Cardiac muscle cell (in vitro differentiated cells and primary cell): ENCODE results near the gene YIF1A. TPM values are rescaled to one million over a fixed set of nuclear protein-coding genes. Genes with fewer than 3 reads are reported as not detected.
"Not testable (repeated sequence)": the region's sequence is repeated elsewhere in the genome, so short reads cannot be mapped to it uniquely, and the experiment has no call there.

Source experiments
- DNase-seq, 2 donors: peaks; one replicate each; pipeline versions ENCODE4 v3.0.0 to v3.0.0-alpha.2; 2010 to 2017; ENCODE audit warnings: low read depth in 1 of 2, low spot score in 1 of 2
- H3K27ac ChIP-seq: fragments of 200-600 bp; sonication (generic); 2 replicates; pipeline ENCODE4 v1.5.1; 2016
- H3K27me3 ChIP-seq: fragments of 200-600 bp; sonication (generic); 2 replicates; pipeline ENCODE4 v1.6.0; 2016; ENCODE audit warnings: control low read depth
- H3K36me3 ChIP-seq: fragments of 200-600 bp; sonication (generic); 2 replicates; pipeline ENCODE4 v1.5.1; 2016; ENCODE audit warnings: control low read depth
- H3K4me1 ChIP-seq: fragments of 200-600 bp; sonication (generic); 2 replicates; pipeline ENCODE4 v1.8.1; 2017; ENCODE audit warnings: low read depth, mild to moderate bottlenecking, mixed run types
- H3K4me3 ChIP-seq: fragments of 200-600 bp; sonication (generic); 2 replicates; pipeline ENCODE4 v1.5.1; 2016; ENCODE audit warnings: mild to moderate bottlenecking
- H3K9me3 ChIP-seq: fragments of 200-600 bp; sonication (generic); 2 replicates; pipeline ENCODE4 v1.5.1; 2017; ENCODE audit warnings: low read depth, mild to moderate bottlenecking, control low read depth
- CTCF ChIP-seq: IDR thresholded peaks from 2 replicates; pipeline ENCODE4 v1.5.1; 2012; ENCODE audit warnings: low read depth, mild to moderate bottlenecking, low read length
- polyA plus RNA-seq: library from polyadenylated mRNA; unstranded; fragments of >200 nt; fragmentation: Nextera tagmentation; extraction: Ambion mirVana; gene quantifications from 2 replicates; pipeline ENCODE4 v1.2.1, GENCODE V29; 2016
- total RNA-seq: library from RNA; depleted of rRNA; stranded (reverse); fragments of >200 nt; gene quantifications from 2 replicates; pipeline ENCODE4 v1.2.3, GENCODE V29; 2016

The YIF1A gene
- total and polyA plus RNA-seq, 2 experiments from 2014 or later = 68.2 to 147 TPM

- Histone ChIP-seq H3K27ac (no peak overlapping the region), H3K4me3 (peak overlapping the region; percentile 27), H3K4me1 (no peaks in the 10 kb centered on the region), H3K9me3 (no peaks in the 10 kb centered on the region), H3K27me3 (peaks cover 13% of the 10 kb centered on the region), H3K36me3 (peaks cover 16% of the 10 kb centered on the region)
- DNase-seq = peak in 1 of 2 donors; percentile 30
- no peak for TF ChIP-seq CTCF
These were observed 10.4 kb downstream of the YIF1A start for GRCh38 chr11:66278363-66279091.

- peak; percentile 16 to 67 for DNase-seq
- no peaks in the 10 kb centered on the region for H3K9me3 ChIP-seq
- H3K4me1 ChIP-seq = no peaks in the 10 kb centered on the region
- H3K27ac ChIP-seq = no peak within 1 kb of the TSS
- H3K36me3 ChIP-seq = peaks cover 24% of the 10 kb centered on the region
- TF ChIP-seq CTCF = no peak
- H3K4me3 ChIP-seq = peak within 1 kb of the TSS; percentile 41
- peaks cover 13% of the 10 kb centered on the region for H3K27me3 ChIP-seq
These were observed 11.2 kb downstream of the YIF1A start, which contains the start of gene CNIH2 for GRCh38 chr11:66277471-66278362. Gene CNIH2, plus strand, starts transcription at chr11:66278175. Its CDS starts 282 bp downstream, at chr11:66278457.

- Histone ChIP-seq H3K36me3 (peaks cover 30% of the 10 kb centered on the region), H3K27me3 (peaks cover 13% of the 10 kb centered on the region)
- not testable (repeated sequence) for H3K9me3 ChIP-seq, H3K4me1 ChIP-seq, H3K27ac ChIP-seq, DNase-seq, H3K4me3 ChIP-seq
These were observed 11.9 kb downstream of the YIF1A start for GRCh38 chr11:66277064-66277463.

- not testable (repeated sequence) for H3K27ac ChIP-seq, DNase-seq, H3K4me3 ChIP-seq, H3K9me3 ChIP-seq, H3K4me1 ChIP-seq
- H3K36me3 ChIP-seq = peaks cover 33% of the 10 kb centered on the region
- peaks cover 13% of the 10 kb centered on the region for H3K27me3 ChIP-seq
These were observed 12.3 kb downstream of the YIF1A start for GRCh38 chr11:66276619-66277018.

- no peak overlapping the region for H3K4me3 ChIP-seq
- DNase-seq = no peak
- TF ChIP-seq CTCF = no peak
- peaks cover 13% of the 10 kb centered on the region for H3K27me3 ChIP-seq
- H3K36me3 ChIP-seq = peaks cover 33% of the 10 kb centered on the region
- H3K4me1 ChIP-seq = no peaks in the 10 kb centered on the region
- H3K27ac ChIP-seq = no peak overlapping the region
- no peaks in the 10 kb centered on the region for H3K9me3 ChIP-seq
These were observed 12.8 kb downstream of the YIF1A start for GRCh38 chr11:66275984-66276612.

- Histone ChIP-seq H3K9me3 (no peaks in the 10 kb centered on the region), H3K27ac (no peak overlapping the region), H3K27me3 (peaks cover 13% of the 10 kb centered on the region), H3K4me3 (no peak overlapping the region), H3K4me1 (no peaks in the 10 kb centered on the region), H3K36me3 (peaks cover 33% of the 10 kb centered on the region)
- TF ChIP-seq CTCF = no peak
- DNase-seq = no peak
These were observed 13.5 kb downstream of the YIF1A start for GRCh38 chr11:66275396-66275795.
